ENCODE results near the gene PDE3B.

GRCh38 chr11:14607713-14608112, 35.9 kb upstream of the PDE3B start:
- TF ChIP-seq POLR2A (IDR thresholded peaks at IDR 0.05): no peak
- TF ChIP-seq, protein P1, sequence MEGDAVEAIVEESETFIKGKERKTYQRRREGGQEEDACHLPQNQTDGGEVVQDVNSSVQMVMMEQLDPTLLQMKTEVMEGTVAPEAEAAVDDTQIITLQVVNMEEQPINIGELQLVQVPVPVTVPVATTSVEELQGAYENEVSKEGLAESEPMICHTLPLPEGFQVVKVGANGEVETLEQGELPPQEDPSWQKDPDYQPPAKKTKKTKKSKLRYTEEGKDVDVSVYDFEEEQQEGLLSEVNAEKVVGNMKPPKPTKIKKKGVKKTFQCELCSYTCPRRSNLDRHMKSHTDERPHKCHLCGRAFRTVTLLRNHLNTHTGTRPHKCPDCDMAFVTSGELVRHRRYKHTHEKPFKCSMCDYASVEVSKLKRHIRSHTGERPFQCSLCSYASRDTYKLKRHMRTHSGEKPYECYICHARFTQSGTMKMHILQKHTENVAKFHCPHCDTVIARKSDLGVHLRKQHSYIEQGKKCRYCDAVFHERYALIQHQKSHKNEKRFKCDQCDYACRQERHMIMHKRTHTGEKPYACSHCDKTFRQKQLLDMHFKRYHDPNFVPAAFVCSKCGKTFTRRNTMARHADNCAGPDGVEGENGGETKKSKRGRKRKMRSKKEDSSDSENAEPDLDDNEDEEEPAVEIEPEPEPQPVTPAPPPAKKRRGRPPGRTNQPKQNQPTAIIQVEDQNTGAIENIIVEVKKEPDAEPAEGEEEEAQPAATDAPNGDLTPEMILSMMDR (IDR thresholded peaks at IDR 0.05): no peak

All from heart left ventricle (tissue), 13 donors.